B cell (primary cell): ENCODE results near the gene SIRPG.

Experiments used
- CTCF ChIP-seq: fragments of 200-600 bp; IDR thresholded peaks from one replicate; pipeline ENCODE4 v1.8.0; 2022; ENCODE audit warnings: antibody characterized with exemption, mild to moderate bottlenecking
- EZH2 ChIP-seq: IDR thresholded peaks from 2 replicates; pipeline ENCODE4 v1.6.1; 2012; ENCODE audit warnings: borderline replicate concordance, low read depth, mild to moderate bottlenecking, moderate library complexity, low read length; ENCODE audit not compliant: insufficient read depth, poor library complexity, severe bottlenecking

- TF ChIP-seq CTCF: no peak
- TF ChIP-seq EZH2: no peak
Measured at GRCh38 chr20:1588533-1589460, 68.8 kb downstream of the SIRPG start.
